Astrocyte of the cerebellum (primary cell): ENCODE measurements around the gene PLEKHG1.

Experiments
- DNase-seq: peaks from one replicate; pipeline ENCODE4 v3.0.0-alpha.2; 2011; ENCODE audit warnings: low read depth
- H3K4me3 ChIP-seq: 2 replicates; pipeline ENCODE4 v1.5.1; 2011; ENCODE audit warnings: mild to moderate bottlenecking, low read depth, low read length, moderate library complexity
- CTCF ChIP-seq: IDR thresholded peaks from 2 replicates; pipeline ENCODE4 v1.5.1; 2012; ENCODE audit warnings: low read length, low read depth, moderate library complexity, mild to moderate bottlenecking; ENCODE audit errors: missing control alignments
- in situ Hi-C: cut with HindIII; loops from 2 replicates; pipeline ENCODE4 v1.10.0; 2017; ENCODE audit warnings: low sequenced_read_pairs

PLEKHG1 gene

DNA sequence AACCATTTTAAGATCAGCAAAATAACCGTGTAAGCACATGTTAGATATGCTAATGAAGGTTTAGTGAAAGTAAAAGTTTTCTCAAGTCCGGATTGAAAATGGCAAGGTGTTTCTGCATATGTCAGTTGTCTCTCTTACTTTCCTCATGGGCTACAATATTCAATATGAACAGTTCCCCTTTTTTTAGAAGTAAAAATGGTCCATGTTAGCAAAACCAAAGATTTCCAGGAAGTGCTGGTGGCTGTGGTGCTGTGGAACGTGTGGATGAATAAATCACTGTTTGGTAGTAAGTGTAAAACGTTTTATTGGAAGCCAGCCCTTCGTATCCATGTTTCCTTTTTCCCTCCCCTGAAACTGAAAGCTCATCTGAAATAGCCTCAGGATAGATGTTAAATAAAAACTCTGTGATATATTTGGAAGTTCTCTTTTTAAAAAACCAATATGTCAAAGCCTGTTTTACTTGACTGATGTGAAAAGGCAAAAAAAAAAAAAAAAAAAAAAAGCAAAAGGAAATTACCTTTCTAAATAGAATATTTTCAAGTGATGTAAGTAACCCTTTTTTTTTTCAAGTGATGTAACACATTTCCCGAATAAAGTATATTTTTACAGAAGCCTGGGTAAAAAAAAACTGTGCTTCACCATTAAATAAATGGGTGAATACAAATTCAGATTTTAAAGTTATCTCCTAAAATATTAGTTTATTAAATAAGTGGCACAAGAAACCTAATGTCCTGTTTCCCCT is 41.9 kb downstream of the PLEKHG1 start:
- DNase-seq, result no peak
- TF ChIP-seq CTCF, result no peak
- H3K4me3 ChIP-seq, result no peak overlapping the region
- in situ Hi-C loops, result no loop called here

DNA sequence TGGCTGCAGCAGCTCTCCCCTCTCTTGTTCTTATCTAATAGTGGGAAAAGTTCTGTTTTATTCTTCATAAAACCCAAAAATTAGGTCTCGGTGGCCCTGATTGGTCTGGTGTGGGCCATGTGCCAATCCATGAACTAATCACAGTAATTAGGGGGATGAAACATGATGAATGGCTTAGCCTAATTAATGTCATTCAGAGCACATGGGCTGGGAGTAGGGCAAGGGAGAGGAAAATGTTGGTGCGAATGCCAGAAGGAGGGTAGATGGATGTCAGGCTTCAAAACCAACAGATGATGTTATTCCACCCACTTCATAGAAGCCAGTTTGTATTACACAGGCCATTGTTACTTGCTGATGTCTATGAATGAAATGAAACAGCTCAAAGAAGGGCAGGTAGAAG is 46.5 kb downstream of the PLEKHG1 start:
- TF ChIP-seq CTCF, result no peak
- in situ Hi-C loops, result no loop called here
- DNase-seq, result no peak
- no peak overlapping the region for H3K4me3 ChIP-seq

GRCh38 chr6:150647051-150647450 is 47.4 kb downstream of the PLEKHG1 start:
- DNase-seq, result no peak
- in situ Hi-C loops, result no loop called here
- H3K4me3 ChIP-seq, result no peak overlapping the region
- TF ChIP-seq CTCF, result no peak
